RWPE1 (cell line): Measurements from ENCODE around the gene LRFN3.
"Not testable (repeated sequence)": the region's sequence is repeated elsewhere in the genome, so short reads cannot be mapped to it uniquely, and the experiment has no call there.

Experiments used
- CTCF ChIA-PET: fragments of 350-600 bp; sonication (Branson Sonifier 250); formaldehyde crosslinking; extraction: SDS; loops from one replicate; lab custom pipeline; 2021; lab: Yijun Ruan, JAX
- POLR2A ChIA-PET: fragments of 400-600 bp; formaldehyde crosslinking; extraction: SDS; loops from one replicate; lab custom pipeline; 2020; ENCODE audit warnings: antibody characterized with exemption; ENCODE audit not compliant: low non-redundant PET; lab: Yijun Ruan, JAX
- DNase-seq: peaks from one replicate; pipeline ENCODE4 v3.0.0; 2012; ENCODE audit warnings: low spot score
- H3K27ac ChIP-seq: fragments of 450-650 bp; 2 replicates; pipeline ENCODE4 v1.5.1; 2017
- CTCF ChIP-seq: fragments of 450-650 bp; conservative IDR thresholded peaks from 2 replicates; pipeline ENCODE4 v1.5.1; 2017; ENCODE audit warnings: low read depth, mild to moderate bottlenecking

The LRFN3 gene

GRCh38 chr19:35955881-35956634, 19.9 kb downstream of the LRFN3 start:
- no peak overlapping the region for H3K27ac ChIP-seq
- TF ChIP-seq CTCF = no peak
- ChIA-PET POLR2A (no interaction called here), CTCF (no interaction called here)
- DNase-seq = no peak

- CTCF ChIA-PET, POLR2A ChIA-PET, DNase-seq, H3K27ac ChIP-seq: not testable (repeated sequence)
Measured at GRCh38 chr19:35957411-35957810, 21.2 kb downstream of the LRFN3 start.

- DNase-seq = no peak
- H3K27ac ChIP-seq = no peak overlapping the region
- CTCF ChIA-PET = interaction anchor here (0.6 kb wide), 1 partner anchor 266 kb away, joined by 4 read pairs; no protein-coding TSS in a partner anchor
- POLR2A ChIA-PET = no interaction called here
- TF ChIP-seq CTCF = no peak
Measured at GRCh38 chr19:35958660-35959039, 22.5 kb downstream of the LRFN3 start.

- ChIA-PET POLR2A (no interaction called here), CTCF (interaction anchor here (0.6 to 0.8 kb wide), 2 partner anchors 10 to 267 kb away, joined by 3 to 4 read pairs; no protein-coding TSS in a partner anchor)
- DNase-seq = no peak
Measured at GRCh38 chr19:35959040-35959967, 23.1 kb downstream of the LRFN3 start.

GRCh38 chr19:35959968-35960320, 23.8 kb downstream of the LRFN3 start:
- DNase-seq = no peak
- TF ChIP-seq CTCF = no peak
- H3K27ac ChIP-seq = no peak overlapping the region
- ChIA-PET POLR2A (no interaction called here), CTCF (interaction anchor here (0.8 to 0.9 kb wide), 2 partner anchors 10 to 153 kb away, joined by 3 read pairs; no protein-coding TSS in a partner anchor)

More at GRCh38 chr19:35959040-35959967, 23.1 kb downstream of the LRFN3 start:
- peak; percentile 28; the same call in 1 of the 2 replicates for TF ChIP-seq CTCF
- H3K27ac ChIP-seq = no peak overlapping the region

GRCh38 chr19:35960432-35960972, 24.3 kb downstream of the LRFN3 start:
- CTCF ChIA-PET = interaction anchor here (0.9 kb wide), 1 partner anchor 153 kb away, joined by 3 read pairs; no protein-coding TSS in a partner anchor
- POLR2A ChIA-PET = no interaction called here

More at GRCh38 chr19:35960432-35960972, 24.3 kb downstream of the LRFN3 start:
- no peak overlapping the region for H3K27ac ChIP-seq
- TF ChIP-seq CTCF = no peak
- DNase-seq = no peak
